ENCODE results near the gene HNRNPUL1. TPM values are rescaled to one million over a fixed set of nuclear protein-coding genes. Genes with fewer than 3 reads are reported as not detected.
"Not testable (repeated sequence)": the region's sequence is repeated elsewhere in the genome, so short reads cannot be mapped to it uniquely, and the experiment has no call there.

HNRNPUL1 gene
- total RNA-seq, 2 experiments from 2014 or later, result 332 to 340 TPM

DNA sequence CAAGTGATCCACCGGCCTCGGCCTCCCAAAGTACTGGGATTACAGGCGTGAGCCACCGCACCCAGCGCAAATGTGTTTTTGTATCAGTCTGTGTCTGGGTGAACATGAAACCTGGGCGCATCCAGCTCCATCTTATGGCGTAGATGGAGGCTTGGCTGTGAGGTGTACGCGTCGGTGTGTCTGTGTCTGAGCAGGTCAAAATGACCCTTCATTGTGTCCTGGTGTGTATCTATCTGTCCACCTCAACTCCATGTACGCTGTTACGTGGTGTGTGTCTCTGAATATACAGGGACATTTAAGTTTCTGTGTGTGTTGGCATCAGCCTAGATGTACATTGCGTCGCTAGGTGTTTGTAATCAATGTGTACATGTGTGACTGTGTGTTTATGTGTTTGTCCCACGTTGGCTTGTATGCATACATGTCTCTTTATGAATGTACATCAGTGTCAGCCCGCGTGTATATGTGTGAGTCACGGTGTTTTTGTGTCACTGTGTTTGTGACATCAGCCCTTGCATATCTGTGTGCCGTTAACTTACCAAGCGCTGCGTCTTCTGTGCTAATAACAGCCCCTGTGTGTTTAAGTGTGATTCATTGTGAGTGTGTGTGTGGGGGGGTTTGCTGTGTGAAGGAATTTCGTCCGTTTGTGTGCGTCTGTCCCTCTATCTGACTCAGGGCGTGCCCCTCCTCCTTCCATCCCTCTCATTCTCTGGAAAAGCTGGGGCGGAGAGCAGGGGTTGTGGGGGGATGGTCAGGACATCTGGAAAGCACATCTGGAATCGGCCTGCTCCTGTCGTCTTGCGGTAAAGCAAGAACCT is 38.7 kb upstream of the HNRNPUL1 start:
- no peaks in the 10 kb centered on the region for H3K36me3 Mint-ChIP-seq (ENCODE audit: low read depth)
- peak overlapping the region; percentile 65 for H3K27ac Mint-ChIP-seq
- peak overlapping the region; percentile 62 for H3K4me3 Mint-ChIP-seq
- DNase-seq, result peak; percentile 28
- CTCF ChIA-PET, result interaction anchor here (1.0 to 2.0 kb wide), 4 partner anchors 37 to 590 kb away, joined by 3 to 5 read pairs (median 4); partner anchors contain the start of gene HNRNPUL1
- no peaks in the 10 kb centered on the region for H3K9me3 Mint-ChIP-seq (ENCODE audit: insufficient read depth)
- peaks cover 12% of the 10 kb centered on the region for H3K4me1 Mint-ChIP-seq (ENCODE audit: low read depth)
- peaks cover 27% of the 10 kb centered on the region for H3K27me3 Mint-ChIP-seq (ENCODE audit: low read depth)
- peak; percentile 13 for ATAC-seq
- POLR2A ChIA-PET, result no interaction called here

- no peaks in the 10 kb centered on the region for H3K36me3 Mint-ChIP-seq (ENCODE audit: low read depth)
- ChIA-PET CTCF (interaction anchor here (1.0 to 1.2 kb wide), 3 partner anchors 36 to 591 kb away, joined by 3 to 4 read pairs (median 3); partner anchors contain the start of gene HNRNPUL1), POLR2A (interaction anchor here (0.8 kb wide), 1 partner anchor 44 kb away, joined by 4 read pairs; no protein-coding TSS in a partner anchor)
- H3K27me3 Mint-ChIP-seq (ENCODE audit: low read depth), result peaks cover 21% of the 10 kb centered on the region
- peak; percentile 62 for ATAC-seq
- peak; percentile 50 for DNase-seq
- peak overlapping the region; percentile 77 for H3K4me3 Mint-ChIP-seq
- no peaks in the 10 kb centered on the region for H3K9me3 Mint-ChIP-seq (ENCODE audit: insufficient read depth)
- peak overlapping the region; percentile 74 for H3K27ac Mint-ChIP-seq
- H3K4me1 Mint-ChIP-seq (ENCODE audit: low read depth), result peaks cover 12% of the 10 kb centered on the region
Observed at GRCh38 chr19:41226053-41226873, 37.9 kb upstream of the HNRNPUL1 start.

- H3K9me3 Mint-ChIP-seq (ENCODE audit: insufficient read depth), result no peaks in the 10 kb centered on the region
- ATAC-seq (no peak), DNase-seq (no peak)
- peaks cover 21% of the 10 kb centered on the region for H3K27me3 Mint-ChIP-seq (ENCODE audit: low read depth)
- H3K27ac Mint-ChIP-seq, result peak overlapping the region; percentile 17
- peak overlapping the region; percentile 77 for H3K4me3 Mint-ChIP-seq
- H3K4me1 Mint-ChIP-seq (ENCODE audit: low read depth), result peaks cover 12% of the 10 kb centered on the region
- CTCF ChIA-PET, result interaction anchor here (1.0 to 2.0 kb wide), 3 partner anchors 23 to 37 kb away, joined by 3 to 6 read pairs (median 4); partner anchors contain the start of gene HNRNPUL1
- no peaks in the 10 kb centered on the region for H3K36me3 Mint-ChIP-seq (ENCODE audit: low read depth)
- POLR2A ChIA-PET, result interaction anchor here (0.8 kb wide), 1 partner anchor 45 kb away, joined by 4 read pairs; no protein-coding TSS in a partner anchor
Observed at GRCh38 chr19:41226874-41227390, 37.2 kb upstream of the HNRNPUL1 start.

DNA sequence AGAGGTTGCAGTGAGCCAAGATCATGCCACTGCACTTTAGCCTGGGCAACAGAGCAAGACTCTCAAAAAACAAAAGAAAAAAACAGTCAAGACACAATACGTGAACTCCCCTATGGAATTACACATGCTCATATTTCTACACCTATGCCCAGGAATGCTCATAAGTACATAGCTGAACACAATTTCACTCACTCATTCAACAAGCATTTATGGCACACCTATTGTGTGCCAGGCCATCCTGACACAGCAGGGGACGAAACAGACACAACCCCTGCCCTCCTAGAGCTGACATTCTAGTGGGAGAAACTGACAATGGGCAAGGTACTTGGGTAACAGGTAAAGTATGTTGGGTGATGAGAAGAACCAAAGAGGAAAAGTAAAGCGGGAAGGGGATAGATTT is 35.7 kb upstream of the HNRNPUL1 start:
- Mint-ChIP-seq H3K4me1 (ENCODE audit: low read depth) (peaks cover 12% of the 10 kb centered on the region), H3K27me3 (ENCODE audit: low read depth) (peaks cover 19% of the 10 kb centered on the region), H3K36me3 (ENCODE audit: low read depth) (no peaks in the 10 kb centered on the region), H3K9me3 (ENCODE audit: insufficient read depth) (no peaks in the 10 kb centered on the region), H3K4me3 (no peak overlapping the region), H3K27ac (no peak overlapping the region)
- DNase-seq (no peak), ATAC-seq (no peak)
- ChIA-PET POLR2A (interaction anchor here (1.0 kb wide), 1 partner anchor 473 kb away, joined by 3 read pairs; no protein-coding TSS in a partner anchor), CTCF (interaction anchor here (0.6 to 2.0 kb wide), 2 partner anchors 25 to 107 kb away, joined by 4 to 6 read pairs; no protein-coding TSS in a partner anchor)

- ATAC-seq, H3K4me3 Mint-ChIP-seq: not testable (repeated sequence)
- CTCF ChIA-PET, result interaction anchor here (2.0 kb wide), 1 partner anchor 25 kb away, joined by 6 read pairs; no protein-coding TSS in a partner anchor
Observed at GRCh38 chr19:41229338-41229737, 34.8 kb upstream of the HNRNPUL1 start.

GRCh38 chr19:41230067-41230857 is 33.9 kb upstream of the HNRNPUL1 start:
- no peak overlapping the region for H3K27ac Mint-ChIP-seq
- H3K4me3 Mint-ChIP-seq, result no peak overlapping the region
- POLR2A ChIA-PET, result no interaction called here
- H3K36me3 Mint-ChIP-seq (ENCODE audit: low read depth), result no peaks in the 10 kb centered on the region
- peaks cover 12% of the 10 kb centered on the region for H3K4me1 Mint-ChIP-seq (ENCODE audit: low read depth)
- ATAC-seq, result no peak
- no peak for DNase-seq
- no peaks in the 10 kb centered on the region for H3K9me3 Mint-ChIP-seq (ENCODE audit: insufficient read depth)
- H3K27me3 Mint-ChIP-seq (ENCODE audit: low read depth), result peaks cover 8% of the 10 kb centered on the region
- CTCF ChIA-PET, result no interaction called here

More at GRCh38 chr19:41229338-41229737, 34.8 kb upstream of the HNRNPUL1 start:
- DNase-seq; H3K9me3 Mint-ChIP-seq (ENCODE audit: insufficient read depth); H3K27ac Mint-ChIP-seq; H3K36me3 Mint-ChIP-seq (ENCODE audit: low read depth): not testable (repeated sequence)
- peaks cover 14% of the 10 kb centered on the region for H3K27me3 Mint-ChIP-seq (ENCODE audit: low read depth)
- peaks cover 12% of the 10 kb centered on the region for H3K4me1 Mint-ChIP-seq (ENCODE audit: low read depth)
- POLR2A ChIA-PET, result interaction anchor here (1.0 kb wide), 1 partner anchor 472 kb away, joined by 3 read pairs; no protein-coding TSS in a partner anchor

DNA sequence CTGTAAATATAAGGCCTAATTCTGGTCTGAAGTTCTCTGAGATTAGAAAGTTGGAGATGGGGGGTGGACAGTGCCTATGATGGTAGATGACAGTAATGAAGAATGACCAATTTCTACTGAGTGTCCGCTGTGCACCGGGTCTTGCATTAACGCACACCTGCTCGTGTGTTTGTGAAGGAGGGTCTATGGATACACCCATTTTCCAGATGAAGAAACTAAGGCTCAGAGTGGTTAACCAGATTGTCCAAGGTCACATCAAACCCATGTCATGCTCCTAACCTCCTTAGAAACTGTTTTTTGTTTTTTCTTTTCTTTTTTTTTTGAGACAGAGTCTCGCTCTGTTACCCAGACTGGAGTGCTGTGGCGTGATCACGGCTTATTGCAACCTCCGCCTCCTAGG is 31.5 kb upstream of the HNRNPUL1 start:
- H3K27ac Mint-ChIP-seq, result no peak overlapping the region
- H3K36me3 Mint-ChIP-seq (ENCODE audit: low read depth), result no peaks in the 10 kb centered on the region
- no peaks in the 10 kb centered on the region for H3K4me1 Mint-ChIP-seq (ENCODE audit: low read depth)
- H3K4me3 Mint-ChIP-seq, result no peak overlapping the region
- POLR2A ChIA-PET, result no interaction called here
- DNase-seq, result no peak
- H3K27me3 Mint-ChIP-seq (ENCODE audit: low read depth), result no peaks in the 10 kb centered on the region
- H3K9me3 Mint-ChIP-seq (ENCODE audit: insufficient read depth), result no peaks in the 10 kb centered on the region
- no peak for ATAC-seq
- CTCF ChIA-PET, result no interaction called here

GRCh38 chr19:41233748-41234240 is 30.4 kb upstream of the HNRNPUL1 start:
- H3K36me3 Mint-ChIP-seq (ENCODE audit: low read depth), result no peaks in the 10 kb centered on the region
- H3K27ac Mint-ChIP-seq, result no peak overlapping the region
- ChIA-PET POLR2A (no interaction called here), CTCF (no interaction called here)
- no peaks in the 10 kb centered on the region for H3K27me3 Mint-ChIP-seq (ENCODE audit: low read depth)
- DNase-seq (no peak), ATAC-seq (no peak)
- H3K4me3 Mint-ChIP-seq, result no peak overlapping the region
- no peaks in the 10 kb centered on the region for H3K4me1 Mint-ChIP-seq (ENCODE audit: low read depth)
- no peaks in the 10 kb centered on the region for H3K9me3 Mint-ChIP-seq (ENCODE audit: insufficient read depth)

DNA sequence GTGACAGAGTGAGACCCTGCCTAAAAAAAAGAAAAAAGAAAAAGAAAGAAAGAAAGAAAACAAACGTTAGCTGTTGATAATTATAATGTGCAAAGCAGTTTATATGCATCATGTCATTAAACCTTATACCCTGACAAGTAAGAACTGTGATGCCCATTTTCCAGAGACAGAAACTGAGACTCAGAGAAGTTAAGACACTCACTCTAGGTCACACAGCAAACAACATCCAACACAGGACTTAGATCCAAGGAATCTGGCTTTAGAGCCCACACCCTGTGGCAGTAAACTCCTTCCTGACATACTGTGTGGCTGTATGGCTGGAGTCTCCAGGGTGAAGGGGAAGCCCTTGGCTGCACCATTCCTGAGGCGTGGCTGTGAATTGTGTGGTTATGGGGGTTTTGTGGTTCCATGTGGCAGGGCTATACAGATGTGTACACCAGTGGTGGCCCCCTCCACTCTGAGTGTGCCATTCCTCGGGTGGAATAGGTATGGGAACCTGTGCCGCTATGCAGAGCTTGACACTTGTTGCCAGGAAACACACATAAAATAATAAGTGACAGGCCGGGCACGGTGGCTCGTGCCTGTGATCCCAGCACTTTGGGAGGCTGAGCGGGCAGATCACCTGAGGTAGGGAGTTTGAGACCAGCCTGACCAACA is 29.5 kb upstream of the HNRNPUL1 start:
- Mint-ChIP-seq H3K36me3 (ENCODE audit: low read depth) (no peaks in the 10 kb centered on the region), H3K9me3 (ENCODE audit: insufficient read depth) (no peaks in the 10 kb centered on the region), H3K27ac (no peak overlapping the region), H3K4me3 (no peak overlapping the region), H3K4me1 (ENCODE audit: low read depth) (no peaks in the 10 kb centered on the region), H3K27me3 (ENCODE audit: low read depth) (peaks cover 2% of the 10 kb centered on the region)
- CTCF ChIA-PET, result no interaction called here
- DNase-seq (no peak), ATAC-seq (no peak)
- POLR2A ChIA-PET, result no interaction called here

GRCh38 chr19:41235480-41235879 is 28.7 kb upstream of the HNRNPUL1 start:
- POLR2A ChIA-PET, result no interaction called here

More at GRCh38 chr19:41235480-41235879, 28.7 kb upstream of the HNRNPUL1 start:
- H3K27ac Mint-ChIP-seq, result no peak overlapping the region
- CTCF ChIA-PET, result no interaction called here
- H3K27me3 Mint-ChIP-seq (ENCODE audit: low read depth), result peaks cover 5% of the 10 kb centered on the region
- no peak overlapping the region for H3K4me3 Mint-ChIP-seq
- DNase-seq (no peak), ATAC-seq (no peak)
- H3K36me3 Mint-ChIP-seq (ENCODE audit: low read depth), result no peaks in the 10 kb centered on the region
- no peaks in the 10 kb centered on the region for H3K9me3 Mint-ChIP-seq (ENCODE audit: insufficient read depth)
- no peaks in the 10 kb centered on the region for H3K4me1 Mint-ChIP-seq (ENCODE audit: low read depth)

Data from activated CD8-positive, alpha-beta T cell treated with anti-CD3 and anti-CD28 coated beads, Interleukin-2, amount 10 ng/mL, durations not matched to agents 7 days and 5 days (primary cell).